Esophagus squamous epithelium (tissue), 5 donors: ENCODE measurements around the gene FBXO2. TPM values are rescaled to one million over a fixed set of nuclear protein-coding genes. Genes with fewer than 3 reads are reported as not detected.

Experiments used
- DNase-seq: peaks from one replicate; lab custom pipeline; 2025; lab: John Stamatoyannopoulos, UW
- H3K27ac ChIP-seq, 4 donors: fragments of 200-600 bp; sonication (generic); one replicate each; pipeline ENCODE4 v1.5.1; 2016 to 2019; ENCODE audit warnings: mild to moderate bottlenecking in 1 of 4
- H3K27me3 ChIP-seq, 4 donors: fragments of 200-600 bp; sonication (generic); 1 replicate in 3 of 4; 2 replicates in 1 of 4; pipeline versions ENCODE4 v1.5.1 to v1.6.0; 2017 to 2021; ENCODE audit warnings: antibody characterized with exemption in 1 of 4
- H3K36me3 ChIP-seq, 3 donors: fragments of 200-600 bp; sonication (generic); one replicate each; pipeline ENCODE4 v1.5.1; 2016 to 2019
- H3K4me1 ChIP-seq, 3 donors: fragments of 200-600 bp; sonication (generic); one replicate each; pipeline ENCODE4 v1.5.1; 2017 to 2019
- H3K4me3 ChIP-seq, 4 donors: fragments of 200-600 bp; sonication (generic); 1 replicate in 3 of 4; 2 replicates in 1 of 4; pipeline ENCODE4 v1.5.1; 2016 to 2019; ENCODE audit warnings: mild to moderate bottlenecking in 2 of 4, moderate library complexity in 1 of 4
- H3K9me3 ChIP-seq, 3 donors: fragments of 200-600 bp; sonication (generic); one replicate each; pipeline ENCODE4 v1.5.1; 2016 to 2019
- CTCF ChIP-seq, 6 experiments: fragments of 450-650 bp in 4 of 6; fragments of 200-600 bp in 2 of 6; sonication (generic) in 2 of 6; IDR thresholded peaks; one replicate each; pipeline ENCODE4 v1.5.1; 2016 to 2019; ENCODE audit warnings: antibody characterized with exemption in 6 of 6, mild to moderate bottlenecking in 4 of 6, moderate library complexity in 4 of 6
- POLR2A ChIP-seq, 4 donors: fragments of 450-650 bp; IDR thresholded peaks; one replicate each; pipeline ENCODE4 v1.6.1; 2017; ENCODE audit warnings: antibody characterized with exemption in 4 of 4, mild to moderate bottlenecking in 4 of 4, moderate library complexity in 3 of 4
- WGBS, 2 donors: methylation state at CpG; one replicate each; pipeline ENCODE4 v1.1.5; 2018; 5-methylcytosine and 5-hydroxymethylcytosine counted together
- intact Hi-C: fragments of 100-400 bp; cut with DNase I; formaldehyde crosslinking; loops from one replicate; pipeline ENCODE4 v1.15.0; 2022
- total RNA-seq, 4 donors: library from RNA; depleted of rRNA; stranded (reverse); fragments of >200 nt; gene quantifications; one replicate each; pipeline ENCODE4 v1.1.0, GENCODE V29; 2016
- donor health status: DM: yes; HTN: yes; CAD: no.

The FBXO2 gene
- total RNA-seq, 4 donors from 2014 or later = 2.6 to 13.6 (median 8.0) TPM

DNA sequence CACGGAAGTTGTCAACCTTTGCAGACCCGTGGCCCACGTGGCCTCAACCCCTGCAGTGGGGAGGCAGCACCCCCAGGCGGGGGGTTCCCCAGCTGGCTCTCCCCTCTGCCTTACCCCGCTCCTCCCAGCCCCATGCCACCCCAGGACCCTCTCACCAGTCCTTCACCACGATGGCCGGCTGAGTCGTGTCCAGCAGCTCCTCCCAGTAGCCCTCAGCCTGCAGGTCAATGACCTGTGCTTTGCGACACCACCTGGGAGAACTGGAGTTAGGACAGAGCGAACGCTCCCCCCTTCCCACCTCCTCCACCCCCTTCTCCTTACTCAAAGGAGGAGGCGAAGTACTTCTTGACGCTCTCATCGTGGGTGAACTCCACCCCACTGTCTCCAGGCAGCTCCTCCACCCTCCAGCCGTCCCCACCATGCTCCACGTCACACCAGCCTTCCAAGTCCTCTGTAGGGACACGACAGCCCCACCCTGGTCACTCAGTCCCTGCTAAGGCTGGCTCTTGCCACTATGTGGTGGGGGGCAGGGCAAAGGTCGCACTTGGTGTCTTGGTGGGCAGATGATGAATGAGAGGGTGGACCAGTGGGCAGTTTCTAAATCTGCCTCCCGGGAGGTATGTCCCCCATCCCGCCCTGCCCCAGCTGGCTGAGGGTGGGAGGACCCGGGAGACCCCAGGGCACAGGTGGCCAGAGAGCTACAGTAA lies 4.5 kb downstream of the FBXO2 start:
- no peak for DNase-seq
- H3K36me3 ChIP-seq = no peaks in the 10 kb centered on the region
- intact Hi-C loops = loop anchor here (5.0 to 10.0 kb wide), 2 partner anchors 73 to 615 kb away; no protein-coding TSS in a partner anchor
- H3K9me3 ChIP-seq = no peaks in the 10 kb centered on the region
- H3K27ac ChIP-seq = no peak overlapping the region
- TF ChIP-seq POLR2A (IDR thresholded peaks at IDR 0.05) = no peak
- TF ChIP-seq CTCF (IDR thresholded peaks at IDR 0.05) = no peak
- H3K27me3 ChIP-seq = peaks cover 0 to 48% (median 0%) of the 10 kb centered on the region in 4 donors
- WGBS, 2 donors = 51 to 65% methylated on average over 8 to 16 of the region's 21 CpGs
- peak overlapping the region in 2 of 4 donors; percentile 18 to 42 for H3K4me3 ChIP-seq
- H3K4me1 ChIP-seq = peaks cover 0 to 51% (median 15%) of the 10 kb centered on the region in 3 donors

DNA sequence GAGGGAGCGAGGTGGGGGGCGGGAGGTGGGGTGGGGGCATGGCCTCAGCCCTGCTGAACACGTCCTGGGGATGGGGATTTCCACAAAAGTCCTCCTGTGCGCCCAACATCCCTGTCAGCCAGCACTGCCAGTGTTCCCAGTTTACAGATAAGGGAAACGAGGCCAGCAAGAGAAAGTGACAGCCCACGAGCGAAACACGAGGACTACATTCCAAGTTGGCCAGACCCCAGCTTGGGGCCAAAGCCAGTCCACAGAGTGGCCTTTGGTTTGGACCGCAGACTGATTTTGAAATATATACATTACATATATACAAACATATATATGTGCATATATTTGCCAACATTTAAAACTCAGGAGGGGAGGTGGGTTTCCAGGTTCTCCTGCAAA lies 5.0 kb downstream of the FBXO2 start:
- peaks cover 0 to 48% (median 0%) of the 10 kb centered on the region in 4 donors for H3K27me3 ChIP-seq
- H3K36me3 ChIP-seq = no peaks in the 10 kb centered on the region
- no peaks in the 10 kb centered on the region for H3K9me3 ChIP-seq
- 48 to 51% methylated on average over 3 to 4 of the region's 9 CpGs for WGBS, 2 donors
- H3K4me3 ChIP-seq = peak overlapping the region in 1 of 4 donors; percentile 30
- intact Hi-C loops = loop anchor here (10.0 kb wide), 1 partner anchor 614 kb away; no protein-coding TSS in a partner anchor
- no peak overlapping the region for H3K27ac ChIP-seq
- no peak for TF ChIP-seq CTCF (IDR thresholded peaks at IDR 0.05)
- TF ChIP-seq POLR2A (IDR thresholded peaks at IDR 0.05) = no peak
- peaks cover 0 to 48% (median 15%) of the 10 kb centered on the region in 3 donors for H3K4me1 ChIP-seq
- DNase-seq = no peak

DNA sequence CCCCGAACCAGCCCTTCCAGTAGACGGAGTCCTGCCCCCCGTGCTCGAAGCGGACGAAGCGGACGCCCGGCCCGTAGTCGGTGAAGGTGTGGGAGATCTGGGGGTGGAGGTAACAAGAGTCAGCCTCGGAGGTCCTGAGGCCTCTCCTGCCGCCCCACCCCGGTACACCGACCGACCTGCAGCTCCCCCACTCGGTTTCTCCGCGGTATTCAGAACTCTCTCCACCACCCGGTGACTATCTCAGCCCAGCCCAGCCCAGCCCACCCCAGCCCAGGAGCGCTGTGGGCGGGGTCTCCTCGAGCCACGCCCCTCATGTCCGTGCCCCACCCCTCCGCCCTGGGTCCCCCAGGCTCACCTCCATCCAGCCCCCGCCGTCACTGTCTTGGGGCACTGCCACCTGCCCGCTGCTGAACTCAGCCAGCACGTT lies 5.5 kb downstream of the FBXO2 start:
- Histone ChIP-seq H3K4me3 (peak overlapping the region in 1 of 4 donors; percentile 30), H3K36me3 (no peaks in the 10 kb centered on the region), H3K4me1 (peaks cover 0 to 43% (median 15%) of the 10 kb centered on the region in 3 donors), H3K27me3 (peaks cover 0 to 48% (median 0%) of the 10 kb centered on the region in 4 donors), H3K27ac (no peak overlapping the region), H3K9me3 (no peaks in the 10 kb centered on the region)
- DNase-seq = no peak
- intact Hi-C loops = loop anchor here (10.0 kb wide), 1 partner anchor 614 kb away; no protein-coding TSS in a partner anchor
- TF ChIP-seq POLR2A (IDR thresholded peaks at IDR 0.05) (no peak), CTCF (IDR thresholded peaks at IDR 0.05) (no peak)
- WGBS, 2 donors = 41 to 79% methylated on average over 6 to 10 of the region's 30 CpGs

DNA sequence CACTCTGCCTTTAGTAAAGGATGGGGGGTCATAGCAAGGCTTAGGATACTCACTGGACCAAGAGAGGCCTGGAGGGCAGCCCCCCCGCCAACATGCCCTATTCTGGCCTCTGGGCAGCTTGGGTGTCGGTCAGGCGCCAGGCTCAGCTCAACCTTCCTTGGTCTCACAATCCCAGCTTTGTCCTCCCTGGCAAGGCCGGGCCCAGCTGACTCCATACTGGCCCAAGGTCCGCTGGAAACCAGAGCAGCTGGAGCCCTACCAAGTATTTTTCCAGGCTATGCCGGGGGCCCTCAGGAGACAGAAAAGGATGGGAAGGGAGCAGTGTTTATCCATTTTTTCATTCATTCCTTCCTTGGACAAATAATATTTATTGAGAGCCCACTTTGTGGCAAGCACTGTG lies 6.2 kb downstream of the FBXO2 start:
- WGBS, 2 donors = 53 to 93% methylated on average over 2 to 3 of the region's 6 CpGs
- Histone ChIP-seq H3K4me3 (no peak overlapping the region), H3K27me3 (peaks cover 0 to 50% (median 0%) of the 10 kb centered on the region in 4 donors), H3K4me1 (peaks cover 0 to 36% (median 15%) of the 10 kb centered on the region in 3 donors), H3K36me3 (no peaks in the 10 kb centered on the region), H3K27ac (no peak overlapping the region), H3K9me3 (no peaks in the 10 kb centered on the region)
- intact Hi-C loops = loop anchor here (10.0 kb wide), 1 partner anchor 613 kb away; no protein-coding TSS in a partner anchor
- DNase-seq = no peak
- TF ChIP-seq CTCF (IDR thresholded peaks at IDR 0.05) (no peak), POLR2A (IDR thresholded peaks at IDR 0.05) (no peak)

DNA sequence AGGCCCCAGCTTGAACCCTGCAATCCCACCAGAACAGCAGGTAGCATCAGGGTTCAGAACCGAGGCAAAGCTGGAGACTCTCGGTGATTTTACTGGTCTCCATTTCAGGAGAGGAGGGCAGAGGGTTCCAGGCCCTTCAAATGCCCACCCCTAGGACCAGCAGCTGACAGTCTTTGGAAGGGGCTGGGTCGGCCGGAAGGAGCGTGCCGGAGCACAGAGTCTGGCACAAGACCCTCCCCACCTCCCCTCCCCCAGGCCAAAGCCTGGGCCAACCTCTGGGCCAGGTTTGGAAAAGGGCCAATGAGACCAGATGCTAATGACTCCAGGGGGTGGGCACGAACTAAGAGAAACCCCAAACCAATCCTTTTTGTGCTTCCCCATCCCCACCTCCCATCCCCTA lies 6.9 kb downstream of the FBXO2 start:
- Histone ChIP-seq H3K4me3 (no peak overlapping the region), H3K27ac (no peak overlapping the region)
- TF ChIP-seq POLR2A (IDR thresholded peaks at IDR 0.05) = no peak
- TF ChIP-seq CTCF (IDR thresholded peaks at IDR 0.05) = no peak

More for the DNA sequence above, 6.9 kb downstream of the FBXO2 start:
- Histone ChIP-seq H3K9me3 (no peaks in the 10 kb centered on the region), H3K36me3 (no peaks in the 10 kb centered on the region), H3K4me1 (peaks cover 0 to 35% (median 15%) of the 10 kb centered on the region in 3 donors), H3K27me3 (peaks cover 0 to 50% (median 0%) of the 10 kb centered on the region in 4 donors)
- DNase-seq = no peak
- intact Hi-C loops = loop anchor here (10.0 kb wide), 1 partner anchor 613 kb away; no protein-coding TSS in a partner anchor
- 85 to 86% methylated on average over 4 to 5 of the region's 7 CpGs for WGBS, 2 donors
